HepG2 (cell line): ENCODE measurements around the gene ZIK1. TPM values are rescaled to one million over a fixed set of nuclear protein-coding genes. Genes with fewer than 3 reads are reported as not detected.

Experiments used
- HOXA3 ChIP-seq: sonication (generic); formaldehyde crosslinking; IDR thresholded peaks from 2 replicates; pipeline ENCODE4 v1.5.0; 2020; ENCODE audit warnings: missing genetic modification reagents
- ISX ChIP-seq: sonication (generic); formaldehyde crosslinking; conservative IDR thresholded peaks from 2 replicates; pipeline ENCODE4 v1.5.0; 2020; ENCODE audit warnings: missing genetic modification reagents
- PHF20 ChIP-seq: sonication (generic); formaldehyde crosslinking; IDR thresholded peaks from 2 replicates; pipeline ENCODE4 v1.5.0; 2020; ENCODE audit warnings: mild to moderate bottlenecking, missing genetic modification reagents
- TBX2 ChIP-seq: sonication (generic); formaldehyde crosslinking; IDR thresholded peaks from 2 replicates; pipeline ENCODE4 v1.5.0; 2020; ENCODE audit warnings: missing genetic modification reagents, mild to moderate bottlenecking, borderline replicate concordance
- TMF1 ChIP-seq: sonication (generic); formaldehyde crosslinking; IDR thresholded peaks from 2 replicates; pipeline ENCODE4 v1.8.1; 2022; ENCODE audit warnings: low read depth, missing genetic modification reagents
- XBP1 ChIP-seq: sonication (generic); formaldehyde crosslinking; IDR thresholded peaks from 2 replicates; pipeline ENCODE4 v1.5.0; 2020; ENCODE audit warnings: missing genetic modification reagents
- ZNF761 ChIP-seq: sonication (generic); formaldehyde crosslinking; conservative IDR thresholded peaks from 2 replicates; pipeline ENCODE4 v1.4.0; 2020; ENCODE audit warnings: mild to moderate bottlenecking, missing genetic modification reagents
- polyA plus RNA-seq, 8 experiments: library from polyadenylated mRNA; depleted of rRNA in 3 of 8; stranded (reverse) in 7 of 8; unstranded in 1 of 8; fragments of >200 nt; fragmentation: Illumina TruSeq in 4 of 8; extraction: Trizol in 4 of 8; gene quantifications; 2 replicates each; pipeline versions ENCODE4 v1.2.1 to v1.2.3, GENCODE V29; 2011 to 2016; ENCODE audit warnings: low read depth in 4 of 8, missing spikeins in 1 of 8, mixed read lengths in 1 of 8; ENCODE audit not compliant: insufficient read depth in 1 of 8
- total RNA-seq, 5 experiments: library from RNA; depleted of rRNA; stranded (reverse); fragments of >200 nt; fragmentation: Illumina TruSeq; extraction: Trizol; gene quantifications; 2 replicates each; pipeline ENCODE4 v1.2.3, GENCODE V29; 2016; ENCODE audit warnings: low read depth in 1 of 5
- TF ChIP-seq, protein P1 (sequence below), 2 experiments: sonication (generic) in 1 of 2; formaldehyde crosslinking in 1 of 2; IDR thresholded peaks; 2 replicates each; pipeline versions ENCODE4 v1.6.1 to v1.9.0; 2014 to 2022; ENCODE audit warnings: antibody characterized with exemption in 1 of 2, borderline replicate concordance in 1 of 2, inconsistent platforms in 1 of 2, low read depth in 1 of 2, missing genetic modification reagents in 1 of 2
- TF ChIP-seq, protein P2 (sequence below): sonication (generic); formaldehyde crosslinking; IDR thresholded peaks from 2 replicates; pipeline ENCODE4 v1.4.0; 2020; ENCODE audit warnings: missing genetic modification reagents
- TF ChIP-seq, protein P3 (sequence below): IDR thresholded peaks from 2 replicates; pipeline ENCODE4 v1.6.1; 2016; ENCODE audit warnings: mild to moderate bottlenecking
- TF ChIP-seq, protein P4 (sequence below): sonication (generic); formaldehyde crosslinking; IDR thresholded peaks from 2 replicates; pipeline ENCODE4 v1.4.0; 2020; ENCODE audit warnings: missing genetic modification reagents

ZIK1 gene
- total and polyA plus RNA-seq, 2 of the 13 experiments (the other 11 are each of a cell fraction or from before 2014, with no cell fraction given) = 2.1 to 7.2 TPM

DNA sequence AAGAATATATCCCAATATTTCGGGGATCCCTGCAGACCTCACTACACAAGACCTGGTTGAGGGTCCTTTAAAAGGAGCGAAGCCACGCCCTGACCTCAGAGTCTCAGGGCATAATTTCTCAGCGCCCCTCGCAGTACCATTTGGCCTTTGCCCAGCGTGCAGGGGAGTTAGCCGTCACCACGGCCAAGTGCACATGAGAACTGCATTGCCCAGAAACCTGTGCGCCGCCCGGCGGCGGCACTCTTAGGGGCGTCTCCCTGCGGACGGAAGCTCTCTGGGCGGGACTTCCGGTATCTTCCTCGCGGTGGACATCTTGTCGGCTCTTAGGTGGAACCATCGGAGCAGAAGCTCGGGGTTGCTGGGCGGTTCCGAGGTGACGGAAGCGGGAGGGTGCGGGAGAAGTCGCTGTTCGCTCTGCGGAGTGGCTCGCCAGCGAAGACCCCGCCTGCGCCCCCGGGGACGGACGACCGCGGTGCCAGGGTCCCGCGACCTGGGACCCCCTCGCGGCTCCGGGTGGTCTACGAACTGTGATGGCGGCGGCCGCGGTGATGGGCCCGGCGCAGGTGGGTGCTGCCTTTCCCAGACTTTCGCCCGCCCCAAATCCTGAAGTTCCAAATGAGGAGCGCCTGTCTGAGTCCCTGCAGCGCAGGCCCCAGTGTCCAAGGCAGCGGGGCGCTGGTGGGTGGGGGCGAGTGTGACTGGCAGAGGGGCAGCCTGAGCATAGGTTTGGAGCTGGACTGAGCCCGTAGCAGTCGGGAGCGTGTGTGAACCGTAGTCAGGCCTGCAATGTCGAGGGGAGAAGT lies 30.2 kb downstream of the ZIK1 start, which contains the start of gene ZNF134 (continued):
- TF ChIP-seq, protein P1, sequence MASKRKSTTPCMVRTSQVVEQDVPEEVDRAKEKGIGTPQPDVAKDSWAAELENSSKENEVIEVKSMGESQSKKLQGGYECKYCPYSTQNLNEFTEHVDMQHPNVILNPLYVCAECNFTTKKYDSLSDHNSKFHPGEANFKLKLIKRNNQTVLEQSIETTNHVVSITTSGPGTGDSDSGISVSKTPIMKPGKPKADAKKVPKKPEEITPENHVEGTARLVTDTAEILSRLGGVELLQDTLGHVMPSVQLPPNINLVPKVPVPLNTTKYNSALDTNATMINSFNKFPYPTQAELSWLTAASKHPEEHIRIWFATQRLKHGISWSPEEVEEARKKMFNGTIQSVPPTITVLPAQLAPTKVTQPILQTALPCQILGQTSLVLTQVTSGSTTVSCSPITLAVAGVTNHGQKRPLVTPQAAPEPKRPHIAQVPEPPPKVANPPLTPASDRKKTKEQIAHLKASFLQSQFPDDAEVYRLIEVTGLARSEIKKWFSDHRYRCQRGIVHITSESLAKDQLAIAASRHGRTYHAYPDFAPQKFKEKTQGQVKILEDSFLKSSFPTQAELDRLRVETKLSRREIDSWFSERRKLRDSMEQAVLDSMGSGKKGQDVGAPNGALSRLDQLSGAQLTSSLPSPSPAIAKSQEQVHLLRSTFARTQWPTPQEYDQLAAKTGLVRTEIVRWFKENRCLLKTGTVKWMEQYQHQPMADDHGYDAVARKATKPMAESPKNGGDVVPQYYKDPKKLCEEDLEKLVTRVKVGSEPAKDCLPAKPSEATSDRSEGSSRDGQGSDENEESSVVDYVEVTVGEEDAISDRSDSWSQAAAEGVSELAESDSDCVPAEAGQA (IDR thresholded peaks at IDR 0.05; ENCODE audit: low read depth) = no peak
- TF ChIP-seq, protein P1 (CRISPR knock-in tag; IDR thresholded peaks at IDR 0.05; ENCODE audit: borderline replicate concordance) = 0 out of 2 replicates have a peak, but pooled peaks have one; percentile 52
- TF ChIP-seq, protein P2, sequence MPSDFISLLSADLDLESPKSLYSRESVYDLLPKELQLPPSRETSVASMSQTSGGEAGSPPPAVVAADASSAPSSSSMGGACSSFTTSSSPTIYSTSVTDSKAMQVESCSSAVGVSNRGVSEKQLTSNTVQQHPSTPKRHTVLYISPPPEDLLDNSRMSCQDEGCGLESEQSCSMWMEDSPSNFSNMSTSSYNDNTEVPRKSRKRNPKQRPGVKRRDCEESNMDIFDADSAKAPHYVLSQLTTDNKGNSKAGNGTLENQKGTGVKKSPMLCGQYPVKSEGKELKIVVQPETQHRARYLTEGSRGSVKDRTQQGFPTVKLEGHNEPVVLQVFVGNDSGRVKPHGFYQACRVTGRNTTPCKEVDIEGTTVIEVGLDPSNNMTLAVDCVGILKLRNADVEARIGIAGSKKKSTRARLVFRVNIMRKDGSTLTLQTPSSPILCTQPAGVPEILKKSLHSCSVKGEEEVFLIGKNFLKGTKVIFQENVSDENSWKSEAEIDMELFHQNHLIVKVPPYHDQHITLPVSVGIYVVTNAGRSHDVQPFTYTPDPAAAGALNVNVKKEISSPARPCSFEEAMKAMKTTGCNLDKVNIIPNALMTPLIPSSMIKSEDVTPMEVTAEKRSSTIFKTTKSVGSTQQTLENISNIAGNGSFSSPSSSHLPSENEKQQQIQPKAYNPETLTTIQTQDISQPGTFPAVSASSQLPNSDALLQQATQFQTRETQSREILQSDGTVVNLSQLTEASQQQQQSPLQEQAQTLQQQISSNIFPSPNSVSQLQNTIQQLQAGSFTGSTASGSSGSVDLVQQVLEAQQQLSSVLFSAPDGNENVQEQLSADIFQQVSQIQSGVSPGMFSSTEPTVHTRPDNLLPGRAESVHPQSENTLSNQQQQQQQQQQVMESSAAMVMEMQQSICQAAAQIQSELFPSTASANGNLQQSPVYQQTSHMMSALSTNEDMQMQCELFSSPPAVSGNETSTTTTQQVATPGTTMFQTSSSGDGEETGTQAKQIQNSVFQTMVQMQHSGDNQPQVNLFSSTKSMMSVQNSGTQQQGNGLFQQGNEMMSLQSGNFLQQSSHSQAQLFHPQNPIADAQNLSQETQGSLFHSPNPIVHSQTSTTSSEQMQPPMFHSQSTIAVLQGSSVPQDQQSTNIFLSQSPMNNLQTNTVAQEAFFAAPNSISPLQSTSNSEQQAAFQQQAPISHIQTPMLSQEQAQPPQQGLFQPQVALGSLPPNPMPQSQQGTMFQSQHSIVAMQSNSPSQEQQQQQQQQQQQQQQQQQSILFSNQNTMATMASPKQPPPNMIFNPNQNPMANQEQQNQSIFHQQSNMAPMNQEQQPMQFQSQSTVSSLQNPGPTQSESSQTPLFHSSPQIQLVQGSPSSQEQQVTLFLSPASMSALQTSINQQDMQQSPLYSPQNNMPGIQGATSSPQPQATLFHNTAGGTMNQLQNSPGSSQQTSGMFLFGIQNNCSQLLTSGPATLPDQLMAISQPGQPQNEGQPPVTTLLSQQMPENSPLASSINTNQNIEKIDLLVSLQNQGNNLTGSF (CRISPR knock-in tag) = peak; percentile 81
- TF ChIP-seq, protein P3, sequence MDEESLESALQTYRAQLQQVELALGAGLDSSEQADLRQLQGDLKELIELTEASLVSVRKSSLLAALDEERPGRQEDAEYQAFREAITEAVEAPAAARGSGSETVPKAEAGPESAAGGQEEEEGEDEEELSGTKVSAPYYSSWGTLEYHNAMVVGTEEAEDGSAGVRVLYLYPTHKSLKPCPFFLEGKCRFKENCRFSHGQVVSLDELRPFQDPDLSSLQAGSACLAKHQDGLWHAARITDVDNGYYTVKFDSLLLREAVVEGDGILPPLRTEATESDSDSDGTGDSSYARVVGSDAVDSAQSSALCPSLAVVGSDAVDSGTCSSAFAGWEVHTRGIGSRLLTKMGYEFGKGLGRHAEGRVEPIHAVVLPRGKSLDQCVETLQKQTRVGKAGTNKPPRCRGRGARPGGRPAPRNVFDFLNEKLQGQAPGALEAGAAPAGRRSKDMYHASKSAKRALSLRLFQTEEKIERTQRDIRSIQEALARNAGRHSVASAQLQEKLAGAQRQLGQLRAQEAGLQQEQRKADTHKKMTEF (CRISPR knock-in tag) = peak; percentile 73; the same call in 1 of the 2 replicates
- TF ChIP-seq ZNF761 (CRISPR knock-in tag) (peak; percentile 86), XBP1 (CRISPR knock-in tag) (no peak), HOXA3 (peak; percentile 89), TMF1 (no peak), ISX (CRISPR knock-in tag) (peak; percentile 36; the same call in 1 of the 2 replicates), TBX2 (CRISPR knock-in tag) (peak; percentile 85), PHF20 (CRISPR knock-in tag) (peak; percentile 75; the same call in 1 of the 2 replicates)
- TF ChIP-seq, protein P4, sequence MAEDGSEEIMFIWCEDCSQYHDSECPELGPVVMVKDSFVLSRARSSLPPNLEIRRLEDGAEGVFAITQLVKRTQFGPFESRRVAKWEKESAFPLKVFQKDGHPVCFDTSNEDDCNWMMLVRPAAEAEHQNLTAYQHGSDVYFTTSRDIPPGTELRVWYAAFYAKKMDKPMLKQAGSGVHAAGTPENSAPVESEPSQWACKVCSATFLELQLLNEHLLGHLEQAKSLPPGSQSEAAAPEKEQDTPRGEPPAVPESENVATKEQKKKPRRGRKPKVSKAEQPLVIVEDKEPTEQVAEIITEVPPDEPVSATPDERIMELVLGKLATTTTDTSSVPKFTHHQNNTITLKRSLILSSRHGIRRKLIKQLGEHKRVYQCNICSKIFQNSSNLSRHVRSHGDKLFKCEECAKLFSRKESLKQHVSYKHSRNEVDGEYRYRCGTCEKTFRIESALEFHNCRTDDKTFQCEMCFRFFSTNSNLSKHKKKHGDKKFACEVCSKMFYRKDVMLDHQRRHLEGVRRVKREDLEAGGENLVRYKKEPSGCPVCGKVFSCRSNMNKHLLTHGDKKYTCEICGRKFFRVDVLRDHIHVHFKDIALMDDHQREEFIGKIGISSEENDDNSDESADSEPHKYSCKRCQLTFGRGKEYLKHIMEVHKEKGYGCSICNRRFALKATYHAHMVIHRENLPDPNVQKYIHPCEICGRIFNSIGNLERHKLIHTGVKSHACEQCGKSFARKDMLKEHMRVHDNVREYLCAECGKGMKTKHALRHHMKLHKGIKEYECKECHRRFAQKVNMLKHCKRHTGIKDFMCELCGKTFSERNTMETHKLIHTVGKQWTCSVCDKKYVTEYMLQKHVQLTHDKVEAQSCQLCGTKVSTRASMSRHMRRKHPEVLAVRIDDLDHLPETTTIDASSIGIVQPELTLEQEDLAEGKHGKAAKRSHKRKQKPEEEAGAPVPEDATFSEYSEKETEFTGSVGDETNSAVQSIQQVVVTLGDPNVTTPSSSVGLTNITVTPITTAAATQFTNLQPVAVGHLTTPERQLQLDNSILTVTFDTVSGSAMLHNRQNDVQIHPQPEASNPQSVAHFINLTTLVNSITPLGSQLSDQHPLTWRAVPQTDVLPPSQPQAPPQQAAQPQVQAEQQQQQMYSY (CRISPR knock-in tag) = 0 out of 2 replicates have a peak, but pooled peaks have one; percentile 29
